NCI-H146 (cell line): ENCODE data around the gene LRRC32.
"Not testable (repeated sequence)": the region's sequence is repeated elsewhere in the genome, so short reads cannot be mapped to it uniquely, and the experiment has no call there.

Experiments used
- DNase-seq: peaks from one replicate; lab custom pipeline; 2025; lab: John Stamatoyannopoulos, UW

The LRRC32 gene

DNA sequence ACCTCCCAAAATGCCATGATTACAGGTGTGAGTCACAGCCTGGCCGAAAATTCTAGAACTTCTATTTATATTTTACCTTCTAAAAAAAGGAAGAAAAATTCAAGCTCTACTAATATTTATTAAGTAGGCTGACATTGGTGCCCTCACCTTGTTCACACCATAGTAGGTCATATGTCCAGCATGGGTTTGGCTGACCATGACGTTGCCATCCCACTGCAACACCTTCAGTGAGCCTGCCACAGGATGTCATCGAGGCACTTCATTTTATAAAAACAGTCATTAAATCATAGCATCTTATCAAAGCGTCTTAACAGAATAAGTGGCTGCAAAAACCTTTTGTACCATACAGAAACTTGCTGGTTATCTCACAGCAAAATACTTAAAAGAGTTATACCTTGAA, 58.3 kb downstream of the LRRC32 start:
- no peak for DNase-seq

DNA sequence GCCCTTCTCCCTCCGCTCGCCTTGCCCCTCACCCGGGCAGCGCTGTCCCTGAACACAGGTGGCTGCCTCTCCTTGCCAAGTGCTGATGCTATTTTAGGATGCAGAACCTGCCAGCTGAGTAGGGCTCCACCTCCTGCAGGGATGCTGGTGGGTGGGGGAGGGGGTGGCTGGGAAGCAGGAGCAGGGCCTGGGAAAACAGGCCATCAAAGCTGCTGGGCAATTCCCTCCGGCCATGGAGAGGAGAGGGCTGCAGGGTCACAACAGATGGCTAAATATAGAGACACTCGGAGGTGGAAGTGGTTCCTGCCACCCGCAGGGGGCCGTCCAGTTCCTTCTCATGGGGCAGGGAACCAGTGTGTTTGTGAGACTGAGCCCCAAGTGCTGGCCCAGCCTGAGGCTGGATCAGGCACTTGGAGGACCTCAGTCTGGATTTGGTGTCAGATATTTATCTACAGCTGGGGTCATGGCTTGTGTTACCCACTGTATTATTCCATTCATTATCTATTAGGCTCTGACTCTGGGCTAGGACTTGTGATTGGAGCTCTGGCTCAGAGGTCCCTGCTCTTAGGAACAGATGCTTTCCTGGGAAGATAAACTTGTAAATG, 59.6 kb downstream of the LRRC32 start:
- DNase-seq: peak; percentile 66

DNA sequence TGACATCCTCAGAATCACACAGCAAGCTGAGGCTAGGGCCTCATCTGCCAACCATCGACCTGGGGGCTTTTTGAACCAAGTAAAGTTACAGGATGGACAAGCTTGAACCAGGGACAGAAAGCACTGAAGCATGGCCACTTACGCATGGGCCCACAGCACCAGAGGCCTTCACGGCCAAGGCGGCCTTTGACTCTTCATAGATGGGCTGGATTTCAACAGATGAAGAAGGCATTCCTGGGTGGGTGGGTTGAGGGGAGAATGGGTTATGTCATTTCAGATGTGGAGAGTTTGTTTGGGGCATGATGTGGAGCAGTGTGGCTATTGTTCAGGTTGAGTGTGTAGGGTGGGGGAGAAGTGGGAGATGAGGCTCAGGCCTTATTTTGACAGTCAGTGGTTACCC, 60.2 kb downstream of the LRRC32 start:
- DNase-seq: no peak

DNA sequence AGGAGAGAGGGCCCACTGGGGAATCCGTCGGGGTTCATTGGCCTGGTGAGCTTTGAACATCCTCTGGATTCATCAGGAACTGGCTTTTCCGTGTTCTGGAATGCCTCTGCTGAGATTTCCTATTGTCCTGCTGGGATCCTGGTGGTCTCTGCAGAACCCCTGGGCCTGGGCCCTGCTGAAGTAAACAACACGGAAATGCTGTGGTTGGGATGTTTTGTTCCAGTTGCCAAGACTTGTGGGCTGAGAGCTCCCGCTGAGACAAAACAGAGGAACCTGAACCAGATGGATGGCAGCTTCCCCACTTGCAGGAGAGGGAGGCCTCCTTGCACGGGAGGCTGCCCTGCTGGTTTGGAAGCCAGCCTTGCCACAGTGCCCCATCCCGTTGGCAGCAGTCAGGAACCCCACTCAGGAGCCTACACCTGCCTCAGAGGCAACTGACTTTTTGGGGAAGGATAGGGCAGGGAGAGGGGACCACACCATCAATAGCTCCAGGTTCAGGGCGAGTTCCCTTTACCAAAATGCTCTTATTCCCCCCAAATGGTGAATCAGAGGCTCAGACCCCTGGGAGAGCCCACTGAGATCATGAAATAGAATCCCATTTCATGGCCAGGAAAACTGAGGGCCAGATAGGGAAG, 60.7 kb downstream of the LRRC32 start:
- DNase-seq: no peak

DNA sequence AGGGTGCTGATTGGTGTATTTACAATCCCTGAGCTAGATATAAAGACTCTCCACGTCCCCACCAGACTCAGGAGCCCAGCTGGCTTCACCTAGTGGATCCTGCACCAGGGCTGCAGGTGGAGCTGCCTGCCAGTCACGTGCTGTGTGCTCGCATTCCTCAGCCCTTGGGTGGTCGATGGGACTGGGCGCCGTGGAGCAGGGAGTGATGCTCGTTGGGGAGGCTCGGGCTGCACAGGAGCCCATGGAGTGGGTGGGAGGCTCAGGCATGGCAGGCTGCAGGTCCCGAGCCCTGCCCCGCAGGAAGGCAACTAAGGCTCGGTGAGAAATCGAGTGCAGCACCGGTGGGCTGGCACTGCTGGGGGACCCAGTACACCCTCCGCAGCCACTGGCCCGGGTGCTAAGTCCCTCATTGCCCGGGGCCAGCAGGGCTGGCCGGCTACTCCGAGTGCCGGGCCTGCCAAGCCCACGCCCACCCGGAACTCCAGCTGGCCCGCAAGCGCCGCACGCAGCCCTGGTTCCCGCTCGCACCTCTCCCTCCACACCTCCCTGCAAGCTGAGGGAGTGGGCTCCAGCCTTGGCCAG, 61.6 kb downstream of the LRRC32 start:
- DNase-seq: not testable (repeated sequence)

DNA sequence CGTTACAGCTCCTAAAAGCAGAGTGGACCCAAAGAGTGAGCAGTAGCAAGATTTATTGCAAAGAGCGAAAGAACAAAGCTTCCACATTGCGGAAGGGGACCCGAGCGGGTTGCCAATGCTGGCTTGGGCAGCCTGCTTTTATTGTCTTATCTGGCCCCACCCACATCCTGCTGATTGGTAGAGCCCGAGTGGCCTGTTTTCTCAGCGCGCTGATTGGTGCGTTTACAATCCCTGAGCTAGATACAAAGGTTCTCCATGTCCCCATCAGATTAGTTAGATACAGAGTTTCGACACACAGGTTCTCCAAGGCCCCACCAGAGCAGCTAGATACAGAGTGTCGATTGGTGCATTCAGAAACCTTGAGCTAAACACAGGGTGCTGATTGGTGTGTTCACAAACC, 62.3 kb downstream of the LRRC32 start:
- DNase-seq: not testable (repeated sequence)
